ENCODE data around the gene ZBTB17. TPM values are rescaled to one million over a fixed set of nuclear protein-coding genes. Genes with fewer than 3 reads are reported as not detected.

ZBTB17 gene
- total RNA-seq, 1 donor from 2014 or later: 86.9 TPM

GRCh38 chr1:15975358-15975804, 520 bp downstream of the ZBTB17 start:
- Mint-ChIP-seq H3K27me3 (ENCODE audit: unreplicated experiment) (peaks cover 3% of the 10 kb centered on the region), H3K4me1 (ENCODE audit: low read depth, unreplicated experiment) (peaks cover 14% of the 10 kb centered on the region), H3K9me3 (ENCODE audit: unreplicated experiment) (peaks cover 7% of the 10 kb centered on the region), H3K27ac (ENCODE audit: unreplicated experiment) (peak overlapping the region; percentile 84), H3K4me3 (ENCODE audit: unreplicated experiment) (peak overlapping the region; percentile 92), H3K36me3 (ENCODE audit: unreplicated experiment) (peaks cover 8% of the 10 kb centered on the region)
- TF ChIP-seq CTCF (IDR thresholded peaks at IDR 0.05; ENCODE audit: partially characterized antibody, unreplicated experiment): peak; percentile 21
- peak; percentile 89 for DNase-seq

GRCh38 chr1:15974855-15975254, 1.0 kb downstream of the ZBTB17 start:
- DNase-seq: no peak
- Mint-ChIP-seq H3K9me3 (ENCODE audit: unreplicated experiment) (peaks cover 7% of the 10 kb centered on the region), H3K27ac (ENCODE audit: unreplicated experiment) (peak overlapping the region; percentile 84), H3K4me3 (ENCODE audit: unreplicated experiment) (peak overlapping the region; percentile 92), H3K27me3 (ENCODE audit: unreplicated experiment) (peaks cover 5% of the 10 kb centered on the region), H3K4me1 (ENCODE audit: low read depth, unreplicated experiment) (peaks cover 14% of the 10 kb centered on the region), H3K36me3 (ENCODE audit: unreplicated experiment) (peaks cover 12% of the 10 kb centered on the region)
- no peak for TF ChIP-seq CTCF (IDR thresholded peaks at IDR 0.05; ENCODE audit: partially characterized antibody, unreplicated experiment)

- DNase-seq: no peak
- Mint-ChIP-seq H3K4me3 (ENCODE audit: unreplicated experiment) (peak overlapping the region; percentile 3), H3K27me3 (ENCODE audit: unreplicated experiment) (peaks cover 5% of the 10 kb centered on the region), H3K36me3 (ENCODE audit: unreplicated experiment) (peaks cover 13% of the 10 kb centered on the region), H3K4me1 (ENCODE audit: low read depth, unreplicated experiment) (peaks cover 14% of the 10 kb centered on the region), H3K27ac (ENCODE audit: unreplicated experiment) (no peak overlapping the region), H3K9me3 (ENCODE audit: unreplicated experiment) (peaks cover 7% of the 10 kb centered on the region)
- TF ChIP-seq CTCF (IDR thresholded peaks at IDR 0.05; ENCODE audit: partially characterized antibody, unreplicated experiment): no peak
Observed at GRCh38 chr1:15973772-15974171, 2.1 kb downstream of the ZBTB17 start.

- Mint-ChIP-seq H3K27ac (ENCODE audit: unreplicated experiment) (no peak overlapping the region), H3K4me3 (ENCODE audit: unreplicated experiment) (no peak overlapping the region), H3K9me3 (ENCODE audit: unreplicated experiment) (peaks cover 7% of the 10 kb centered on the region), H3K4me1 (ENCODE audit: low read depth, unreplicated experiment) (peaks cover 14% of the 10 kb centered on the region), H3K36me3 (ENCODE audit: unreplicated experiment) (peaks cover 13% of the 10 kb centered on the region), H3K27me3 (ENCODE audit: unreplicated experiment) (peaks cover 5% of the 10 kb centered on the region)
- no peak for TF ChIP-seq CTCF (IDR thresholded peaks at IDR 0.05; ENCODE audit: partially characterized antibody, unreplicated experiment)
- DNase-seq: no peak
Observed at GRCh38 chr1:15972409-15972808, 3.5 kb downstream of the ZBTB17 start.

GRCh38 chr1:15970911-15971310, 5.0 kb downstream of the ZBTB17 start:
- H3K4me1 Mint-ChIP-seq (ENCODE audit: low read depth, unreplicated experiment): peaks cover 15% of the 10 kb centered on the region
- TF ChIP-seq CTCF (IDR thresholded peaks at IDR 0.05; ENCODE audit: partially characterized antibody, unreplicated experiment): no peak
- H3K27me3 Mint-ChIP-seq (ENCODE audit: unreplicated experiment): peaks cover 5% of the 10 kb centered on the region
- H3K4me3 Mint-ChIP-seq (ENCODE audit: unreplicated experiment): no peak overlapping the region
- H3K36me3 Mint-ChIP-seq (ENCODE audit: unreplicated experiment): peaks cover 13% of the 10 kb centered on the region
- no peaks in the 10 kb centered on the region for H3K9me3 Mint-ChIP-seq (ENCODE audit: unreplicated experiment)
- no peak overlapping the region for H3K27ac Mint-ChIP-seq (ENCODE audit: unreplicated experiment)
- no peak for DNase-seq
